LNCAP (cell line): ENCODE data around the gene ATP8B1.

Experiments
- CTCF ChIP-seq: fragments of 450-650 bp; IDR thresholded peaks from 2 replicates; pipeline ENCODE4 v1.5.1; 2017; ENCODE audit warnings: mild to moderate bottlenecking

Gene ATP8B1

GRCh38 chr18:57805117-57805516 is 2.0 kb upstream of the ATP8B1 start:
- TF ChIP-seq CTCF, result no peak

GRCh38 chr18:57804557-57804956 is 1.4 kb upstream of the ATP8B1 start:
- TF ChIP-seq CTCF, result no peak

- no peak for TF ChIP-seq CTCF
Measured at GRCh38 chr18:57802213-57803102, 657 bp downstream of the ATP8B1 start.

GRCh38 chr18:57801761-57802212 is 1.3 kb downstream of the ATP8B1 start:
- TF ChIP-seq CTCF, result no peak

- TF ChIP-seq CTCF, result no peak
Measured at GRCh38 chr18:57801325-57801724, 1.8 kb downstream of the ATP8B1 start.

GRCh38 chr18:57798713-57799373 is 4.3 kb downstream of the ATP8B1 start:
- no peak for TF ChIP-seq CTCF

GRCh38 chr18:57797209-57797651 is 5.9 kb downstream of the ATP8B1 start:
- TF ChIP-seq CTCF, result no peak
